HepG2 (cell line): Measurements from ENCODE around the gene METAP1D. TPM values are rescaled to one million over a fixed set of nuclear protein-coding genes. Genes with fewer than 3 reads are reported as not detected.

ENCODE experiments used
- ATAC-seq: fragments of 200-7000 bp; cut with Tn5 transposase; 3 replicates; pipeline ENCODE4 v1.9.1; 2020; ENCODE audit warnings: mild to moderate bottlenecking, moderate library complexity
- BruUV-seq: library from RNA; stranded (reverse); fragments of 400-500 nt; replicated peaks from 2 replicates; lab custom pipeline; 2021; lab: Mats Ljungman, UMichigan
- CTCF ChIA-PET: fragments of 300-600 bp; formaldehyde crosslinking; extraction: SDS; loops from one replicate; lab custom pipeline; 2021; ENCODE audit warnings: low total read pairs, inconsistent platforms, low intra/inter-chr PET ratio; lab: Yijun Ruan, JAX
- POLR2A ChIA-PET: fragments of 350-600 bp; sonication (Branson Sonifier 250); formaldehyde crosslinking; loops from one replicate; lab custom pipeline; 2020; ENCODE audit warnings: antibody characterized with exemption, inconsistent platforms; lab: Yijun Ruan, JAX
- DNase-seq: peaks from one replicate; pipeline ENCODE4 v3.0.0-alpha.2; 2015; ENCODE audit warnings: low spot score
- FAIRE-seq: peaks from 3 replicates; lab custom pipeline; 2011; peaks lifted over from hg19 to GRCh38; lab: Jason Lieb, UNC
- H2AFZ ChIP-seq: one replicate; pipeline ENCODE4 v1.6.1; 2011; ENCODE audit warnings: low read length, inconsistent platforms
- H3K27ac ChIP-seq: fragments of 300-600 bp; 3 replicates; pipeline ENCODE4 v1.8.0; 2011; ENCODE audit warnings: mixed run types, mild to moderate bottlenecking, mixed read lengths, low read length, inconsistent platforms; ENCODE audit not compliant: insufficient read depth; ENCODE audit errors: extremely low read length
- H3K27me3 ChIP-seq, 2 experiments: fragments of 200-600 bp in 1 of 2; 2 replicates in 1 of 2; 3 replicates in 1 of 2; pipeline versions ENCODE4 v1.6.0 to v1.8.0; 2011; ENCODE audit warnings: low read length in 2 of 2, mild to moderate bottlenecking in 2 of 2, moderate library complexity in 2 of 2, inconsistent platforms in 1 of 2; ENCODE audit not compliant: insufficient read depth in 2 of 2, control insufficient read depth in 1 of 2
- H3K36me3 ChIP-seq, 2 experiments: fragments of 200-600 bp in 1 of 2; replicated peaks in 1 of 2; 2 replicates in 1 of 2; 3 replicates in 1 of 2; pipeline versions ENCODE4 v1.5.1 to v1.8.0; 2011; ENCODE audit warnings: low read length in 2 of 2, inconsistent platforms in 1 of 2; ENCODE audit not compliant: insufficient read depth in 2 of 2, control insufficient read depth in 1 of 2
- H3K4me1 ChIP-seq: 2 replicates; pipeline ENCODE4 v1.5.1; 2012; ENCODE audit warnings: low read length, inconsistent platforms; ENCODE audit not compliant: insufficient read depth
- H3K4me2 ChIP-seq: 2 replicates; pipeline ENCODE4 v1.6.0; 2011; ENCODE audit warnings: low read depth, low read length, inconsistent platforms
- H3K4me3 ChIP-seq, 3 experiments: fragments of 200-600 bp in 1 of 3; sonication (generic), shearing (Covaris generic) in 1 of 3; replicated peaks in 1 of 3; 2 replicates each; pipeline ENCODE4 v1.5.1; 2011 to 2016; ENCODE audit warnings: low read length in 3 of 3, inconsistent platforms in 2 of 3, low read depth in 2 of 3, mild to moderate bottlenecking in 2 of 3, control low read depth in 1 of 3, mixed read lengths in 1 of 3; ENCODE audit not compliant: insufficient read depth in 1 of 3
- H3K79me2 ChIP-seq: one replicate; pipeline ENCODE4 v1.6.1; 2011; ENCODE audit warnings: low read length, inconsistent platforms; ENCODE audit not compliant: insufficient read depth
- H3K9ac ChIP-seq: 2 replicates; pipeline ENCODE4 v1.6.0; 2011; ENCODE audit warnings: mild to moderate bottlenecking, low read depth, low read length, inconsistent platforms; ENCODE audit not compliant: insufficient read depth
- H3K9me3 ChIP-seq: 2 replicates; pipeline ENCODE4 v1.5.1; 2012; ENCODE audit warnings: mild to moderate bottlenecking, low read length
- H4K20me1 ChIP-seq: 2 replicates; pipeline ENCODE4 v1.6.0; 2011; ENCODE audit warnings: inconsistent platforms, mild to moderate bottlenecking, low read length, moderate library complexity; ENCODE audit not compliant: insufficient read depth
- ETV5 ChIP-seq: IDR thresholded peaks from 2 replicates; pipeline ENCODE4 v1.6.1; 2018; ENCODE audit warnings: missing biosample characterization, missing genetic modification reagents, inconsistent platforms, borderline replicate concordance
- IRF2 ChIP-seq: IDR thresholded peaks from 2 replicates; pipeline ENCODE4 v1.6.1; 2018; ENCODE audit warnings: missing genetic modification reagents, missing compliant biosample characterization
- MAFG ChIP-seq: sonication (generic); formaldehyde crosslinking; IDR thresholded peaks from 2 replicates; pipeline ENCODE4 v1.5.1; 2020; ENCODE audit warnings: mild to moderate bottlenecking, missing genetic modification reagents
- PPARG ChIP-seq: conservative IDR thresholded peaks from 2 replicates; pipeline ENCODE4 v1.6.1; 2016; ENCODE audit warnings: missing biosample characterization, missing genetic modification reagents
- SRSF1 ChIP-seq: fragments of 200-400 bp; formaldehyde crosslinking; optimal IDR thresholded peaks from 2 replicates; pipeline ENCODE3; 2017; ENCODE audit warnings: mild to moderate bottlenecking, low read depth, low read length, moderate library complexity
- ZNF230 ChIP-seq: sonication (generic); formaldehyde crosslinking; IDR thresholded peaks from 2 replicates; pipeline ENCODE4 v1.4.0; 2020; ENCODE audit warnings: mild to moderate bottlenecking, missing genetic modification reagents
- ZNF841 ChIP-seq: sonication (generic); formaldehyde crosslinking; IDR thresholded peaks from 2 replicates; pipeline ENCODE4 v1.8.1; 2023; ENCODE audit warnings: missing genetic modification reagents, borderline replicate concordance
- ZSCAN30 ChIP-seq: sonication (generic); formaldehyde crosslinking; IDR thresholded peaks from 2 replicates; pipeline ENCODE4 v1.5.0; 2020; ENCODE audit warnings: mild to moderate bottlenecking, missing genetic modification reagents
- WGBS: methylation state at CpG from one replicate; pipeline ENCODE4 v1.1.6; 2017; ENCODE audit warnings: low lambda C conversion rate; 5-methylcytosine and 5-hydroxymethylcytosine counted together
- in situ Hi-C: cut with HindIII; loops from 2 replicates; pipeline ENCODE4 v1.10.0; 2017; ENCODE audit warnings: low pct_unique_long_range_greater_than_20kb; ENCODE audit not compliant: extremely low pct_ligation_motif_present
- intact Hi-C: fragments of 100-400 bp; cut with micrococcal nuclease; formaldehyde crosslinking; loops from one replicate; pipeline ENCODE4 v1.10.0; 2022; ENCODE audit not compliant: unreplicated experiment
- polyA plus RNA-seq, 8 experiments: library from polyadenylated mRNA; depleted of rRNA in 3 of 8; stranded (reverse) in 7 of 8; unstranded in 1 of 8; fragments of >200 nt; fragmentation: Illumina TruSeq in 4 of 8; extraction: Trizol in 4 of 8; gene quantifications; 2 replicates each; pipeline versions ENCODE4 v1.2.1 to v1.2.3, GENCODE V29; 2011 to 2016; ENCODE audit warnings: low read depth in 4 of 8, missing spikeins in 1 of 8, mixed read lengths in 1 of 8; ENCODE audit not compliant: insufficient read depth in 1 of 8
- total RNA-seq, 5 experiments: library from RNA; depleted of rRNA; stranded (reverse); fragments of >200 nt; fragmentation: Illumina TruSeq; extraction: Trizol; gene quantifications; 2 replicates each; pipeline ENCODE4 v1.2.3, GENCODE V29; 2016; ENCODE audit warnings: low read depth in 1 of 5

The METAP1D gene
- total and polyA plus RNA-seq, 2 of the 13 experiments (the other 11 are each of a cell fraction or from before 2014, with no cell fraction given) = 14.7 to 21.6 TPM

DNA sequence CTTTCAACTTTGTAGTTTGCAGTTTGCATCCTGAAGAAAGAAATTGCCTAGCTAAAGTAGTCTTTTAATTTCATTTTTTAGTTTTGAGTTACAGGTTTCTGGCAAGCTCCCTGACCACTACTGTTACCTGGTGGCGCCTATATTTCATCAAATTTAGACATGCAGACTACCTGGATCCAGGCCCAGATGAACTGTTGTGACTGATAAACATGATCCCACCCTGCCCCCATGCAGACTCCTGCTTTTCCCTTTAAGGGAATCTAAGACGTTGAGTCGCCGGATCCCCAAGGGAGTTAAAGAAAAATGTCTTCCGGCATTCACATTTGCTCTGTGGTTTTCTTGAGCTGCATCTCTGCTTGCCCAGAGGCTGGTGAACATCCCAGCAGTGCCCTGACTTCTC is 22.2 kb downstream of the METAP1D start (continued):
- TF ChIP-seq SRSF1 (no peak), PPARG (no peak)

GRCh38 chr2:172031536-172031935 is 31.8 kb downstream of the METAP1D start:
- BruUV-seq = no TSS peak
- no peaks in the 10 kb centered on the region for H3K36me3 ChIP-seq
- CTCF ChIA-PET = no interaction called here
- ATAC-seq (no peak), DNase-seq (no peak), FAIRE-seq (no peak)
- no peaks in the 10 kb centered on the region for H3K9me3 ChIP-seq
- no peak overlapping the region for H2AFZ ChIP-seq
- peaks cover 30% of the 10 kb centered on the region for H3K4me1 ChIP-seq
- POLR2A ChIA-PET = no interaction called here
- H3K9ac ChIP-seq = no peak overlapping the region
- H3K4me2 ChIP-seq = no peak overlapping the region
- H3K79me2 ChIP-seq = no peaks in the 10 kb centered on the region
- in situ Hi-C loops = no loop called here
- no peaks in the 10 kb centered on the region for H4K20me1 ChIP-seq
- no peak overlapping the region for H3K4me3 ChIP-seq
- intact Hi-C loops = no loop called here
- no peak for TF ChIP-seq MAFG (CRISPR knock-in tag)
- TF ChIP-seq ETV5 (CRISPR knock-in tag) = no peak
- TF ChIP-seq ZSCAN30 = no peak
- 84% methylated on average over 4 of the region's 4 CpGs for WGBS
- no peak overlapping the region for H3K27ac ChIP-seq
- no peaks in the 10 kb centered on the region for H3K27me3 ChIP-seq

DNA sequence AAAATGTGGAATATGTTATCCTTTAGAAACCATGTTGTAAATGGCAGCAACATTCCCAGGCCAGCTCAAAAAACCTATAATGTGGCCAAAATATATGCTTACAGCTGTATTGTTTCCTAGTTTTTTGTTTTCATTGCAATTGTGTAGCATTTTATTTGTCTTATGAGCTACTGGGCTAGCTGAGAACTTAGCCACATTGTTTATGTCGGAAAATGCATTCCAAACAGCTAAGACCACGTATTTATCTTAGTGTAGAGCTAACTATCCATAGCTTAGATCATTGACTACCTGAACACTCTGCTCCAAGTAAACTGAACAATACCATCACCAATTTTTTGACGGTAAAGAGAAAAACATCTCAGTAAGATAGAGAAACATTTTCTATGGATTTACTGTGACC is 38.4 kb downstream of the METAP1D start:
- BruUV-seq = no TSS peak
- in situ Hi-C loops = no loop called here

More for the DNA sequence above, 38.4 kb downstream of the METAP1D start:
- 95% methylated on average over 3 of the region's 3 CpGs for WGBS
- CTCF ChIA-PET = no interaction called here
- Histone ChIP-seq H3K36me3 (no peaks in the 10 kb centered on the region), H3K9ac (no peak overlapping the region), H3K79me2 (no peaks in the 10 kb centered on the region), H3K4me1 (no peaks in the 10 kb centered on the region), H3K27me3 (no peaks in the 10 kb centered on the region), H3K9me3 (no peaks in the 10 kb centered on the region), H2AFZ (no peak overlapping the region), H3K4me2 (no peak overlapping the region), H3K4me3 (no peak overlapping the region), H3K27ac (no peak overlapping the region), H4K20me1 (no peaks in the 10 kb centered on the region)
- FAIRE-seq (no peak), DNase-seq (no peak), ATAC-seq (no peak)
- POLR2A ChIA-PET = no interaction called here
- intact Hi-C loops = no loop called here
- TF ChIP-seq IRF2 (CRISPR knock-in tag) (no peak), ZNF230 (CRISPR knock-in tag) (no peak), ZNF841 (CRISPR knock-in tag) (no peak)
